ENCODE results near the gene CEP70.
"Not testable (repeated sequence)": the region's sequence is repeated elsewhere in the genome, so short reads cannot be mapped to it uniquely, and the experiment has no call there.

DNA sequence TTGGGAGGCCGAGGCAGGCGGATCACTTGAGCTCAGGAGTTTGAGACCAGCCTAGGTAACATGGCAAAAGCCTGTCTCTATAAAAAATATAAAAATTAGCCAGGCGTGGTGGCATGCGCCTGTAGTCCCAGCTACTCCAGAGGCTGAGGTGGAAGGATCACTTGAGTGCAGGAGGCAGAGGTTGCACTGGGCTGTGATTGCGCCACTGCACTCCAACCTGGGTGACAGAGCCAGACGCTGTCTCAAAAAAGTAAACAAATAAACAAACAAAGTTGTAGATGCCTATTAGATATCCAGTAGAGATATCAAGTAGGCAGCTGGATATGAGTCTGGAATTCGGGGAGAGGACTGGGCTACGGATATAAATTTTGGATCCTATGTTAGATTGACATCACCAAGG is 24.4 kb downstream of the CEP70 start:
- TF ChIP-seq, protein P1, sequence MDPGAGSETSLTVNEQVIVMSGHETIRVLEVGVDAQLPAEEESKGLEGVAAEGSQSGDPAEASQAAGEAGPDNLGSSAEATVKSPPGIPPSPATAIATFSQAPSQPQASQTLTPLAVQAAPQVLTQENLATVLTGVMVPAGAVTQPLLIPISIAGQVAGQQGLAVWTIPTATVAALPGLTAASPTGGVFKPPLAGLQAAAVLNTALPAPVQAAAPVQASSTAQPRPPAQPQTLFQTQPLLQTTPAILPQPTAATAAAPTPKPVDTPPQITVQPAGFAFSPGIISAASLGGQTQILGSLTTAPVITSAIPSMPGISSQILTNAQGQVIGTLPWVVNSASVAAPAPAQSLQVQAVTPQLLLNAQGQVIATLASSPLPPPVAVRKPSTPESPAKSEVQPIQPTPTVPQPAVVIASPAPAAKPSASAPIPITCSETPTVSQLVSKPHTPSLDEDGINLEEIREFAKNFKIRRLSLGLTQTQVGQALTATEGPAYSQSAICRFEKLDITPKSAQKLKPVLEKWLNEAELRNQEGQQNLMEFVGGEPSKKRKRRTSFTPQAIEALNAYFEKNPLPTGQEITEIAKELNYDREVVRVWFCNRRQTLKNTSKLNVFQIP (CRISPR knock-in tag; IDR thresholded peaks at IDR 0.05; ENCODE audit: borderline replicate concordance, low read depth): not testable (repeated sequence)
- not testable (repeated sequence) for TF ChIP-seq CSDC2 (CRISPR knock-in tag; IDR thresholded peaks at IDR 0.05); ZFP3 (CRISPR knock-in tag; IDR thresholded peaks at IDR 0.05); PPARA (CRISPR knock-in tag; IDR thresholded peaks at IDR 0.05; ENCODE audit: borderline replicate concordance); OSR1 (CRISPR knock-in tag; IDR thresholded peaks at IDR 0.05); ZNF8 (CRISPR knock-in tag; IDR thresholded peaks at IDR 0.05); CSRNP3 (CRISPR knock-in tag; IDR thresholded peaks at IDR 0.05)
- TF ChIP-seq, protein P2, sequence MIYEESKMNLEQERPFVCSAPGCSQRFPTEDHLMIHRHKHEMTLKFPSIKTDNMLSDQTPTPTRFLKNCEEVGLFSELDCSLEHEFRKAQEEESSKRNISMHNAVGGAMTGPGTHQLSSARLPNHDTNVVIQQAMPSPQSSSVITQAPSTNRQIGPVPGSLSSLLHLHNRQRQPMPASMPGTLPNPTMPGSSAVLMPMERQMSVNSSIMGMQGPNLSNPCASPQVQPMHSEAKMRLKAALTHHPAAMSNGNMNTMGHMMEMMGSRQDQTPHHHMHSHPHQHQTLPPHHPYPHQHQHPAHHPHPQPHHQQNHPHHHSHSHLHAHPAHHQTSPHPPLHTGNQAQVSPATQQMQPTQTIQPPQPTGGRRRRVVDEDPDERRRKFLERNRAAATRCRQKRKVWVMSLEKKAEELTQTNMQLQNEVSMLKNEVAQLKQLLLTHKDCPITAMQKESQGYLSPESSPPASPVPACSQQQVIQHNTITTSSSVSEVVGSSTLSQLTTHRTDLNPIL (CRISPR knock-in tag; IDR thresholded peaks at IDR 0.05; ENCODE audit: low read depth): not testable (repeated sequence)
- TF ChIP-seq, protein P3, sequence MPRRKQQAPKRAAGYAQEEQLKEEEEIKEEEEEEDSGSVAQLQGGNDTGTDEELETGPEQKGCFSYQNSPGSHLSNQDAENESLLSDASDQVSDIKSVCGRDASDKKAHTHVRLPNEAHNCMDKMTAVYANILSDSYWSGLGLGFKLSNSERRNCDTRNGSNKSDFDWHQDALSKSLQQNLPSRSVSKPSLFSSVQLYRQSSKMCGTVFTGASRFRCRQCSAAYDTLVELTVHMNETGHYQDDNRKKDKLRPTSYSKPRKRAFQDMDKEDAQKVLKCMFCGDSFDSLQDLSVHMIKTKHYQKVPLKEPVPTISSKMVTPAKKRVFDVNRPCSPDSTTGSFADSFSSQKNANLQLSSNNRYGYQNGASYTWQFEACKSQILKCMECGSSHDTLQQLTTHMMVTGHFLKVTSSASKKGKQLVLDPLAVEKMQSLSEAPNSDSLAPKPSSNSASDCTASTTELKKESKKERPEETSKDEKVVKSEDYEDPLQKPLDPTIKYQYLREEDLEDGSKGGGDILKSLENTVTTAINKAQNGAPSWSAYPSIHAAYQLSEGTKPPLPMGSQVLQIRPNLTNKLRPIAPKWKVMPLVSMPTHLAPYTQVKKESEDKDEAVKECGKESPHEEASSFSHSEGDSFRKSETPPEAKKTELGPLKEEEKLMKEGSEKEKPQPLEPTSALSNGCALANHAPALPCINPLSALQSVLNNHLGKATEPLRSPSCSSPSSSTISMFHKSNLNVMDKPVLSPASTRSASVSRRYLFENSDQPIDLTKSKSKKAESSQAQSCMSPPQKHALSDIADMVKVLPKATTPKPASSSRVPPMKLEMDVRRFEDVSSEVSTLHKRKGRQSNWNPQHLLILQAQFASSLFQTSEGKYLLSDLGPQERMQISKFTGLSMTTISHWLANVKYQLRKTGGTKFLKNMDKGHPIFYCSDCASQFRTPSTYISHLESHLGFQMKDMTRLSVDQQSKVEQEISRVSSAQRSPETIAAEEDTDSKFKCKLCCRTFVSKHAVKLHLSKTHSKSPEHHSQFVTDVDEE (CRISPR knock-in tag; IDR thresholded peaks at IDR 0.05): not testable (repeated sequence)
